H1 (cell line): ENCODE results near the gene OR4C11. TPM values are rescaled to one million over a fixed set of nuclear protein-coding genes. Genes with fewer than 3 reads are reported as not detected.

Experiments
- CTCF ChIA-PET: fragments of 300-600 bp; sonication (Branson Sonifier 250); formaldehyde crosslinking; loops from one replicate; lab custom pipeline; 2021; ENCODE audit not compliant: partially characterized antibody; lab: Charles Lee
- POLR2A ChIA-PET: fragments of 300-600 bp; sonication (Branson Sonifier 250); formaldehyde crosslinking; loops from one replicate; lab custom pipeline; 2021; ENCODE audit warnings: inconsistent platforms; ENCODE audit not compliant: partially characterized antibody; lab: Charles Lee
- DNase-seq, 2 experiments: peaks; one replicate each; pipeline versions ENCODE4 v3.0.0 to v3.0.0-alpha.2; 2010 to 2022; ENCODE audit warnings: low spot score in 2 of 2, low read depth in 1 of 2, mixed read lengths in 1 of 2
- FAIRE-seq: peaks from 2 replicates; lab custom pipeline; 2011; peaks lifted over from hg19 to GRCh38; lab: Jason Lieb, UNC
- H2AFZ ChIP-seq: 2 replicates; pipeline ENCODE4 v1.8.1; 2012; ENCODE audit warnings: low read length, inconsistent platforms
- H2AK5ac ChIP-seq: 2 replicates; pipeline ENCODE4 v1.6.1; 2013; ENCODE audit warnings: low read depth, low read length
- H2BK120ac ChIP-seq: replicated peaks from 2 replicates; pipeline ENCODE3; 2013; ENCODE audit warnings: low read depth, low read length, inconsistent platforms
- H2BK12ac ChIP-seq: 2 replicates; pipeline ENCODE4 v1.6.1; 2013; ENCODE audit warnings: low read depth, low read length
- H2BK15ac ChIP-seq: 2 replicates; pipeline ENCODE4 v1.6.1; 2013; ENCODE audit warnings: low read length
- H2BK20ac ChIP-seq: 2 replicates; pipeline ENCODE4 v1.6.1; 2013; ENCODE audit warnings: low read length
- H2BK5ac ChIP-seq: 2 replicates; pipeline ENCODE4 v1.6.1; 2013; ENCODE audit warnings: low read depth, low read length
- H3K14ac ChIP-seq: 2 replicates; pipeline ENCODE4 v1.6.1; 2013; ENCODE audit warnings: inconsistent platforms; ENCODE audit not compliant: insufficient read length
- H3K18ac ChIP-seq: 2 replicates; pipeline ENCODE4 v1.6.1; 2013; ENCODE audit warnings: low read length; ENCODE audit errors: extremely low read depth
- H3K23ac ChIP-seq: 2 replicates; pipeline ENCODE4 v1.6.1; 2013; ENCODE audit warnings: inconsistent platforms; ENCODE audit not compliant: insufficient read length
- H3K23me2 ChIP-seq: 2 replicates; pipeline ENCODE4 v1.6.1; 2013; ENCODE audit warnings: low read depth, low read length
- H3K27ac ChIP-seq: 2 replicates; pipeline ENCODE4 v1.6.1; 2011; ENCODE audit warnings: low read depth, low read length, inconsistent platforms
- H3K27me3 ChIP-seq, 4 experiments: replicated peaks in 1 of 4; 1 replicate in 1 of 4; 2 replicates in 3 of 4; pipeline versions ENCODE4 v1.6.1 to v1.8.1; 2011 to 2013; ENCODE audit warnings: low read length in 3 of 4, mild to moderate bottlenecking in 3 of 4, inconsistent platforms in 2 of 4, mixed read lengths in 2 of 4, moderate library complexity in 1 of 4; ENCODE audit not compliant: control insufficient read depth in 3 of 4, insufficient read depth in 3 of 4; ENCODE audit errors: extremely low read depth in 1 of 4
- H3K36me3 ChIP-seq, 4 experiments: 2 replicates each; pipeline versions ENCODE4 v1.6.1 to v1.8.1; 2011 to 2013; ENCODE audit warnings: mild to moderate bottlenecking in 4 of 4, low read length in 3 of 4, moderate library complexity in 2 of 4, control low read depth in 1 of 4, inconsistent platforms in 1 of 4; ENCODE audit not compliant: insufficient read depth in 4 of 4, control insufficient read depth in 2 of 4
- H3K4ac ChIP-seq: replicated peaks from 2 replicates; pipeline ENCODE3; 2013; ENCODE audit warnings: low read length, low read depth, mixed read lengths, inconsistent platforms; ENCODE audit not compliant: insufficient read length
- H3K4me1 ChIP-seq, 4 experiments: replicated peaks in 1 of 4; 1 replicate in 1 of 4; 2 replicates in 3 of 4; pipeline versions ENCODE4 v1.6.1 to v1.8.1; 2011 to 2013; ENCODE audit warnings: low read length in 3 of 4, inconsistent platforms in 2 of 4, mixed read lengths in 1 of 4; ENCODE audit not compliant: insufficient read depth in 4 of 4, control insufficient read depth in 3 of 4
- H3K4me2 ChIP-seq, 2 experiments: 2 replicates each; pipeline versions ENCODE4 v1.6.1 to v1.8.1; 2011 to 2013; ENCODE audit warnings: low read depth in 2 of 2, low read length in 2 of 2, control low read depth in 1 of 2, inconsistent platforms in 1 of 2, mild to moderate bottlenecking in 1 of 2; ENCODE audit not compliant: insufficient read depth in 1 of 2
- H3K4me3 ChIP-seq, 4 experiments: fragments of 200-600, 300-600 bp in 1 of 4; sonication (generic), shearing (Covaris generic), sonication (Bioruptor Twin) in 1 of 4; 2 replicates each; pipeline versions ENCODE4 v1.5.1 to v1.8.1; 2011 to 2016; ENCODE audit warnings: low read length in 4 of 4, low read depth in 3 of 4, control low read depth in 2 of 4, inconsistent platforms in 2 of 4, mild to moderate bottlenecking in 2 of 4, mixed read lengths in 1 of 4, moderate library complexity in 1 of 4; ENCODE audit not compliant: insufficient read depth in 2 of 4; ENCODE audit errors: extremely low read depth in 1 of 4
- H3K56ac ChIP-seq: replicated peaks from 2 replicates; pipeline ENCODE3; 2013; ENCODE audit warnings: low read depth, mild to moderate bottlenecking, mixed read lengths, low read length, inconsistent platforms; ENCODE audit not compliant: insufficient read length
- H3K79me1 ChIP-seq: 2 replicates; pipeline ENCODE4 v1.6.1; 2013; ENCODE audit warnings: low read depth, low read length, control low read depth
- H3K79me2 ChIP-seq, 2 experiments: 2 replicates each; pipeline versions ENCODE4 v1.6.1 to v1.8.1; 2012 to 2013; ENCODE audit warnings: low read length in 2 of 2, mild to moderate bottlenecking in 2 of 2, inconsistent platforms in 1 of 2; ENCODE audit not compliant: insufficient read depth in 2 of 2, control insufficient read depth in 1 of 2
- H3K9ac ChIP-seq, 4 experiments: replicated peaks in 1 of 4; 1 replicate in 1 of 4; 2 replicates in 3 of 4; pipeline versions ENCODE4 v1.6.1 to v1.8.1; 2011 to 2013; ENCODE audit warnings: low read depth in 3 of 4, low read length in 3 of 4, control low read depth in 2 of 4, mild to moderate bottlenecking in 2 of 4, moderate library complexity in 2 of 4, inconsistent platforms in 1 of 4; ENCODE audit errors: extremely low read depth in 1 of 4
- H3K9me3 ChIP-seq, 2 experiments: 2 replicates each; pipeline versions ENCODE4 v1.6.1 to v1.8.1; 2012 to 2013; ENCODE audit warnings: mild to moderate bottlenecking in 2 of 2, moderate library complexity in 2 of 2, control low read depth in 1 of 2, inconsistent platforms in 1 of 2, low read depth in 1 of 2, low read length in 1 of 2, mixed read lengths in 1 of 2; ENCODE audit not compliant: insufficient read depth in 2 of 2
- H4K20me1 ChIP-seq, 2 experiments: replicated peaks in 1 of 2; 2 replicates each; pipeline versions ENCODE3 to v1.8.1; 2011 to 2013; ENCODE audit warnings: inconsistent platforms in 2 of 2, low read length in 2 of 2, mild to moderate bottlenecking in 1 of 2; ENCODE audit not compliant: insufficient read depth in 2 of 2, control insufficient read depth in 1 of 2
- H4K5ac ChIP-seq: 2 replicates; pipeline ENCODE4 v1.6.1; 2013; ENCODE audit warnings: low read length, low read depth, mixed read lengths, inconsistent platforms; ENCODE audit not compliant: insufficient read length
- H4K8ac ChIP-seq: 2 replicates; pipeline ENCODE4 v1.8.0; 2013; ENCODE audit warnings: mild to moderate bottlenecking, moderate library complexity, low read length, inconsistent platforms; ENCODE audit not compliant: insufficient read depth; ENCODE audit errors: extremely low read depth
- H4K91ac ChIP-seq: replicated peaks from 2 replicates; pipeline ENCODE3; 2013; ENCODE audit warnings: low read length, mixed read lengths, inconsistent platforms; ENCODE audit not compliant: insufficient read length
- ASH2L ChIP-seq: fragments of 200-600, 300-600 bp; sonication (generic); IDR thresholded peaks from one replicate; pipeline ENCODE4 v1.7.1; 2017; ENCODE audit warnings: low read length
- BACH1 ChIP-seq: IDR thresholded peaks from 2 replicates; pipeline ENCODE4 v1.6.1; 2012; ENCODE audit warnings: low read length, improper control_type of control experiment
- FOSL1 ChIP-seq: IDR thresholded peaks from 2 replicates; pipeline ENCODE4 v1.6.1; 2011; ENCODE audit warnings: mild to moderate bottlenecking, low read depth, low read length, moderate library complexity; ENCODE audit not compliant: insufficient read depth
- SRF ChIP-seq: IDR thresholded peaks from 2 replicates; pipeline ENCODE4 v1.6.1; 2011; ENCODE audit warnings: mild to moderate bottlenecking, low read depth, low read length, moderate library complexity
- WGBS, 2 experiments: shearing (Covaris generic) in 1 of 2; methylation state at CpG; one replicate each; pipeline versions ENCODE4 v1.1.6 to v1.1.7; 2013 to 2015; ENCODE audit warnings: low lambda C conversion rate in 2 of 2, mixed read lengths in 2 of 2, inconsistent platforms in 1 of 2, low coverage in 1 of 2, missing lambda C conversion rate in 1 of 2; ENCODE audit not compliant: insufficient replicate concordance in 2 of 2, insufficient coverage in 1 of 2, insufficient read length in 1 of 2; ENCODE audit errors: extremely low coverage in 1 of 2, missing lambda C conversion rate in 1 of 2; 5-methylcytosine and 5-hydroxymethylcytosine counted together
- long read RNA-seq, 2 experiments: library from RNA in 1 of 2; library from capped mRNA in 1 of 2; stranded (forward); transcript quantifications; one replicate each; pipeline ENCODE4 v2.0.0, GENCODE V29; 2021; ENCODE audit warnings: inconsistent platforms in 1 of 2
- polyA minus RNA-seq, 3 experiments: library from RNA; depleted of rRNA, polyadenylated mRNA; stranded (reverse); fragments of >200 nt; gene quantifications; 1 replicate in 2 of 3; 2 replicates in 1 of 3; pipeline ENCODE4 v1.2.3, GENCODE V29; 2011
- polyA plus RNA-seq, 7 experiments: library from polyadenylated mRNA; depleted of rRNA in 3 of 7; stranded (reverse) in 5 of 7; unstranded in 2 of 7; fragments of >200 nt in 5 of 7; fragments of 200-250 nt in 2 of 7; gene quantifications; 1 replicate in 5 of 7; 2 replicates in 1 of 7; 4 replicates in 1 of 7; pipeline versions ENCODE4 v1.2.1 to v1.2.3, GENCODE V29; 2011 to 2013; ENCODE audit warnings: missing spikeins in 2 of 7, mixed read lengths in 2 of 7
- total RNA-seq: library from RNA; stranded (reverse); fragmentation: NEBNext Ultra II Directional; extraction: Animal tissue kit (Norgen Biotek cat#: 25700); gene quantifications from 2 replicates; pipeline ENCODE4 v1.2.1, GENCODE V29; 2021

OR4C11 gene
- not detected in 2 replicates for total RNA-seq
- not detected in 2 replicates for polyA plus RNA-seq (2011; rRNA removed)
- polyA plus RNA-seq (2011; cell fraction: cytosol; rRNA removed) = not detected
- polyA plus RNA-seq (2011; cell fraction: nucleus; rRNA removed) = not detected
- polyA plus RNA-seq (2012, experiment 1 of 2) = not detected in 4 replicates
- polyA plus RNA-seq (2012, experiment 2 of 2) = not detected
- not detected for polyA plus RNA-seq (2013, experiment 1 of 2)
- not detected for polyA plus RNA-seq (2013, experiment 2 of 2)
- not detected in 2 replicates for polyA minus RNA-seq (2011; rRNA and poly(A)+ RNA removed)
- not detected for polyA minus RNA-seq (2011; cell fraction: cytosol; rRNA and poly(A)+ RNA removed)
- polyA minus RNA-seq (2011; cell fraction: nucleus; rRNA and poly(A)+ RNA removed) = not detected
- long read RNA-seq, experiment 1 = 0 reads
- long read RNA-seq, experiment 2 = 0 reads

GRCh38 chr11:55607545-55607944 lies at the start of gene OR4C11:
TSS of gene OR4C11 (minus strand) at chr11:55607645. CDS start at chr11:55604373, 3,272 bp downstream.
- ChIA-PET POLR2A (no interaction called here), CTCF (no interaction called here)
- H4K91ac ChIP-seq = no peak within 1 kb of the TSS
- H3K27me3 ChIP-seq = no peaks in the 10 kb centered on the region
- no peak within 1 kb of the TSS for H3K9ac ChIP-seq
- no peak within 1 kb of the TSS for H3K23ac ChIP-seq
- no peak within 1 kb of the TSS for H2BK5ac ChIP-seq
- no peaks in the 10 kb centered on the region for H3K23me2 ChIP-seq
- H4K5ac ChIP-seq = no peak within 1 kb of the TSS
- FAIRE-seq (no peak), DNase-seq (no peak)
- H2BK15ac ChIP-seq = no peak within 1 kb of the TSS
- H2BK12ac ChIP-seq = no peak within 1 kb of the TSS
- no peak within 1 kb of the TSS for H3K4me2 ChIP-seq
- TF ChIP-seq SRF (no peak), ASH2L (no peak), FOSL1 (no peak), BACH1 (no peak)
- H3K18ac ChIP-seq = no peak within 1 kb of the TSS
- H3K4me1 ChIP-seq = no peaks in the 10 kb centered on the region
- no peak within 1 kb of the TSS for H3K27ac ChIP-seq
- no peak within 1 kb of the TSS for H2AFZ ChIP-seq
- no peak within 1 kb of the TSS for H3K4me3 ChIP-seq
- WGBS, 2 experiments = 76% methylated on average over 2 of the region's 2 CpGs; no CpG with 5 or more reads in 1 of the 2 experiments
- no peak within 1 kb of the TSS for H4K8ac ChIP-seq
- H4K20me1 ChIP-seq = no peaks in the 10 kb centered on the region
- H3K4ac ChIP-seq = no peak within 1 kb of the TSS
- no peak within 1 kb of the TSS for H3K56ac ChIP-seq
- no peak within 1 kb of the TSS for H2BK120ac ChIP-seq
- H3K9me3 ChIP-seq = peaks cover 10 to 14% of the 10 kb centered on the region in 2 experiments; a peak in 3 of 4 replicates
- H3K36me3 ChIP-seq = no peaks in the 10 kb centered on the region
- no peaks in the 10 kb centered on the region for H3K79me2 ChIP-seq
- no peaks in the 10 kb centered on the region for H3K79me1 ChIP-seq
- no peak within 1 kb of the TSS for H3K14ac ChIP-seq
- no peak within 1 kb of the TSS for H2BK20ac ChIP-seq
- H2AK5ac ChIP-seq = no peak within 1 kb of the TSS
